HG03097 (cell line): ENCODE results near the gene CDKL4.
"Not testable (repeated sequence)": the region's sequence is repeated elsewhere in the genome, so short reads cannot be mapped to it uniquely, and the experiment has no call there.

Experiments
- ATAC-seq: cut with Tn5 transposase; IDR thresholded peaks from one replicate; pipeline ENCODE4 v1.9.1; 2021; ENCODE audit not compliant: unreplicated experiment, low FRiP score

Gene CDKL4

GRCh38 chr2:39181297-39181696 lies 62.5 kb downstream of the CDKL4 start:
- ATAC-seq = no peak

- no peak for ATAC-seq
These were observed 63.5 kb downstream of the CDKL4 start for GRCh38 chr2:39179974-39180960.

- no peak for ATAC-seq
These were observed 65.0 kb downstream of the CDKL4 start for GRCh38 chr2:39178756-39179155.

- no peak for ATAC-seq
These were observed 66.8 kb downstream of the CDKL4 start for GRCh38 chr2:39176997-39177396.

GRCh38 chr2:39175026-39175812 lies 68.6 kb downstream of the CDKL4 start:
- no peak for ATAC-seq

- no peak for ATAC-seq
These were observed 69.7 kb downstream of the CDKL4 start for GRCh38 chr2:39174022-39174421.

GRCh38 chr2:39172047-39172706 lies 71.6 kb downstream of the CDKL4 start:
- not testable (repeated sequence) for ATAC-seq

GRCh38 chr2:39171621-39172020 lies 72.1 kb downstream of the CDKL4 start:
- ATAC-seq = no peak

GRCh38 chr2:39164089-39164488 lies 79.7 kb downstream of the CDKL4 start:
- ATAC-seq = no peak

- ATAC-seq = no peak
These were observed 82.8 kb downstream of the CDKL4 start for GRCh38 chr2:39160982-39161381.

GRCh38 chr2:39159283-39159682 lies 84.5 kb downstream of the CDKL4 start:
- no peak for ATAC-seq

GRCh38 chr2:39158351-39158750 lies 85.4 kb downstream of the CDKL4 start:
- no peak for ATAC-seq

GRCh38 chr2:39156846-39157245 lies 86.9 kb downstream of the CDKL4 start:
- no peak for ATAC-seq

- ATAC-seq = no peak
These were observed 87.7 kb downstream of the CDKL4 start for GRCh38 chr2:39156107-39156506.

- ATAC-seq = not testable (repeated sequence)
These were observed 88.2 kb downstream of the CDKL4 start for GRCh38 chr2:39155573-39155972.

GRCh38 chr2:39154944-39155343 lies 88.8 kb downstream of the CDKL4 start:
- no peak for ATAC-seq

- ATAC-seq = no peak
These were observed 90.5 kb downstream of the CDKL4 start for GRCh38 chr2:39153312-39153711.

GRCh38 chr2:39152504-39152903 lies 91.3 kb downstream of the CDKL4 start:
- ATAC-seq = no peak

GRCh38 chr2:39150890-39151497 lies 92.8 kb downstream of the CDKL4 start:
- no peak for ATAC-seq

GRCh38 chr2:39150102-39150562 lies 93.6 kb downstream of the CDKL4 start:
- ATAC-seq = no peak
